ENCODE measurements around the gene VDR. TPM values are rescaled to one million over a fixed set of nuclear protein-coding genes. Genes with fewer than 3 reads are reported as not detected.

Gene VDR
- total RNA-seq, 1 experiment from 2014 or later, result 0.07 TPM

- DNase-seq (ENCODE audit: low spot score), result no peak
- in situ Hi-C loops (cut with HindIII; ENCODE audit: low sequenced_read_pairs), result no loop called here
These were observed 96.0 kb downstream of the VDR start for GRCh38 chr12:47808574-47809365.

DNA sequence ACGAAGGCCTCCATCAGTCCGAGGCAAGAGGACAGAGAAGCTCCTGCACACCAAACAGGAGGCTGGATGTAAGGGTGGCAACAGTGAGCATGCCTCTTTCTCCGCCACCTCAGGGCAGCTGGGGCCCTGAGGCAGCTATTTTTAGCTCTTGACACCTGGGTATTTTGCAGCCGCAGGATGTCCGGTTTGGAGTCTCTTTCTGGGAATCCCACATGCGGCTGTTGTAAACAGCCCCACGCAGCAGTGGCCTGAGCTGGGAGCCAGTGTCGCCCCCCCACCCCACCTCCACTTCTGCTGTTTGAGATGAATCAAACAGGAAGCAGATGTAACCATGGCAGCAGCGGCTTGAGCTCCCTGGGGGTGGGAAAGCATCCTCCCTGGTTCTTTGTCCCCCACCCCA is 96.7 kb downstream of the VDR start:
- DNase-seq (ENCODE audit: low spot score), result peak; percentile 35
- in situ Hi-C loops (cut with HindIII; ENCODE audit: low sequenced_read_pairs), result no loop called here

DNA sequence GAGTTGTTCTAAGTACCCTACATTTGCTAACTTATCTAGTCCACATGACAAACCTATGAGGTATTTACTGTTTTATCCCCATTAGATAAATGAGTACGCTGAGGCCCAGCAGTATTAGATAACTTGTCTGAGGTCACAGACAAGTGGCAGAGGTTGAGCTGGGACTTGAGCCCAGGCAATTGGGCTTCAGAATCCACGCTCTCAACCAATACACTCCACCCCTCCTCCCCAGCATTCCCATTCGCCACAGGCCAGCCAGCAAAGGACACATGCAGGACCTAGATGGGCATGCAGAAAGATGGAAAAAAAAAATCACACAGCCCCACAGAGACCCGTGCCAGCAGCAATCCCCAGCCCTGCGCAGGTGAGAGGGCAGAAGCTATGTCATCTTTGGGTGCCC is 97.5 kb downstream of the VDR start:
- no peak for DNase-seq (ENCODE audit: low spot score)
- in situ Hi-C loops (cut with HindIII; ENCODE audit: low sequenced_read_pairs), result no loop called here

DNA sequence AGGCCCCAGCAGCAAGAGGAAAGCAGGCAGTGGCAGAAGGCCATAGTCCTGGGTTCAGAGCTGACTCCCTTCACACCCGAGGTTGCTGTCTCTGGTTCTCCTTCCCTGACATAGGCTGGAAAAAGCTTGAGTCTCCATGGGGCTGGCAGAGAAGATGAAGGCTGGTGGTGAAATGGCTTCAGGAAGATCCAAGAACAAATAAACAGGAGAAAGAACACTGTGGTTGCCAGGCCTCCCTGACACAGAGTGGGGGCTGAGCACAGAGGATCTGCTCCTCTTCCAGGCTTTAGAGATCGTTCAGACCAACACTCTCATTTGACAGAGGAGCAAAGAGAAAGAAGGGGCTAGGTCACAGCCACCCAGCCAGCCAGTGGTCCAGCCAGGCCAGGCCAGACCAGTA is 99.4 kb downstream of the VDR start:
- in situ Hi-C loops (cut with HindIII; ENCODE audit: low sequenced_read_pairs), result no loop called here
- no peak for DNase-seq (ENCODE audit: low spot score)

DNA sequence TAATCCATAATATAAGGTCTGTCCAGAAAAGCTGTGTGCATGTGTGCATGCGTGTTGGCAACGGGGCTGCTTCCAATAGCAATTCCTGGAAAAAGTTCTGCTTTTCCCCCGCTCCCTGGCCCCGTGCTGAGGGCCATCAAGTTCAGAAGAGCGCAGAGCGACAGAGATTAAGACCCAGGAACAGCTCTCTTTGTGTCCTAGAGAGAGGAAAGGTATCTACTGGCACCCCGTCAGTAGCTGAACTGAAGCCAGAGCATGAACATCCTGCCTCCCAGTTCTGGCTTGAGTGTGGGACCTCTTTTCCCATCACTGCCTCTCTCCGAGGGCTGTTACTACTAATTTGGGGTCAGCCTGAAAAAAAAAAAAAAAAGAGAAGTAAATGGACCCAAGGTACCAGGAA is 100.6 kb downstream of the VDR start:
- DNase-seq (ENCODE audit: low spot score), result no peak
- in situ Hi-C loops (cut with HindIII; ENCODE audit: low sequenced_read_pairs), result no loop called here

DNA sequence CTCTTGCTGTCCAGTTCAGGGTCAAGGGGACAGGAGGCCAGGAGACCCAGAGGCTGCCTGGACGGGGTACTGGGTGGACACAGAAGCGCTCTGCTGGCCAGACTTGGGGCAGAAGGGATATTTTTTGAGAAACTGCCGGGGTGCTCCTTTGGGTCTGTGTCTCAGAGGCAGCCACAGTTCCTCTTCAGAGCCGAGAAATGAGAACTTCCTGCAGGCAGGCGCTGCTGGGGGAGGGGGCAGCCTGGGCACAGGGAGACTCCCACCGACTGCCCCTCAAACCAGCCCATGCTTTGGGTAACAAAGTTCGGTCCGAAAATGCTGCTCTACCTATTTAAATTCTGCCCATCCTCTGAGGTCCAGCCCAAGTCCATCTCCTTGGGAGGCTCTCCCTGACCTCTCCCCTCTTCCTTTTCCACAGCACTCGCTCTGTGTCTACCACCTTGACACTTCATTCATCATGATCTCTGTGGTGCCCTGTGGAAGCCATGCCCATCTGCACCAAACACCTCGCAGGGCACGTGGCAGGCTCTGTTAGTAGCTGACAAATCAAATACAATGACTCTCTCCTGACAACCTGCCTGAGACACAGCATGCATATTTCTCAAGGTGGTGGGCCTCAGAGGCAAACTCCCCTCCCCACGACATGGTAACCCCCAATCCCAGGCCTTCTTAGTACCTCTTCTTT is 101.5 kb downstream of the VDR start:
- in situ Hi-C loops (cut with HindIII; ENCODE audit: low sequenced_read_pairs), result no loop called here
- DNase-seq (ENCODE audit: low spot score), result no peak

- in situ Hi-C loops (cut with HindIII; ENCODE audit: low sequenced_read_pairs), result no loop called here
- DNase-seq (ENCODE audit: low spot score), result no peak
These were observed 102.5 kb downstream of the VDR start for GRCh38 chr12:47802312-47802711.

GRCh38 chr12:47801904-47802246 is 102.9 kb downstream of the VDR start:
- DNase-seq (ENCODE audit: low spot score), result no peak

GRCh38 chr12:47801170-47801903 is 103.5 kb downstream of the VDR start:
- no peak for DNase-seq (ENCODE audit: low spot score)
- in situ Hi-C loops (cut with HindIII; ENCODE audit: low sequenced_read_pairs), result no loop called here

More at GRCh38 chr12:47801904-47802246, 102.9 kb downstream of the VDR start:
- in situ Hi-C loops (cut with HindIII; ENCODE audit: low sequenced_read_pairs), result no loop called here

GRCh38 chr12:47800582-47800981 is 104.2 kb downstream of the VDR start:
- in situ Hi-C loops (cut with HindIII; ENCODE audit: low sequenced_read_pairs), result no loop called here
- DNase-seq (ENCODE audit: low spot score), result no peak

DNA sequence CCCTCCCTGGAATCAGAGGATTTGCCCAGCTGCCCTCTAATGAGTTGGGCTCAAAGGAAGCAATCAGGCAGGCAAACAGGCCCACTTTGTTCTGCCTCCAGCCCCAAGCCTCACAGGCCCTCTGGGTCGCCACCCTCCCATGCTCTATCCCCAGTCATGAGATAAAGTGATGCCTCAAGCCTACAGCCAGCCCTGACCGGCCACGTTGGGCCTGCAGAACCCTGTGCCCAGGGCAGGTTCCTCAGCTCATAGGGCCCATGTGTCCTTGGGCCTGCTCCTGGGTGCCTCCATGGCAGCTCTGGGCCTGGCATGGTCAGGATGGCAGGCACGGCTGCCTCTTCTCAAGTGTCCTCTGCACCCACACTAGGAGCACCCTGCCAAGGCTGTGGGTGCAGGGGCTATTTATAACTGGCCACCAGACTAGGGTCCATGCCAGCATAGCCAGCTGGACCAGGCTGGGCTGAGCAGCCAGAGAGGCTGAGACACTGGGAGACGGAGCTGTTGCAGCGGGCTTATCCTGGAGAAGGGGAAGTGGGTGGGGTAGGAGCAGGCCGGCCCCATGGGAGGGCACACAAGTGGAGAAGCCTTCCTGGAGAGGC is 105.3 kb downstream of the VDR start:
- in situ Hi-C loops (cut with HindIII; ENCODE audit: low sequenced_read_pairs), result no loop called here
- no peak for DNase-seq (ENCODE audit: low spot score)

DNA sequence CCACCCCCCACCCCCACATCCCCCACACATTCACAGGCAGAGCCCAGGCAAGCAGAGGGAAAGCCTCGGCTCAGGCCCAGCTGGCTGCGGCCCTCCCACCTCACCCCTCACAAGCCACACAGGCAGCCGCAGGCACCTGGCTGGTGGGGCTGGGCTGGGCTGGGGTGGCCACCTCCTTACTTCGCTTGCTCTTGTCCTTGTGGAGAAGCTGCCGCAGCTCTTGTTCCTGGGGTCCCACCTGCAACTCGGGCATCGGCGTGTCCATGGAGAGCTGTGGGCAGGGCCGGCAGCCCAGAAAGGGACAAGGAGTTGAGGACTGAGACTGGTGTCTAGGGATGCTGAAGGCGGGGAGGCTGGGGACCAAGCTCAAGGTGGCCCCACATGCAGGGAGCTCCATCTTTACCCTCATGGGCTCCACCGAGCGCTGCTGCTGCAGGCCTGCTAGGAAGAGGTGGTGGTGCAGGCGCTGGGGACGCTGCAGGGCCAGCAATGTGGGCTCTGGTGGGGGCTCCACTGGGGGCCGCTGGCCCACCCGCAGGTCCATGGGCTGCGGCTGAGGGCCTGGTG is 106.3 kb downstream of the VDR start:
- DNase-seq (ENCODE audit: low spot score), result no peak
- in situ Hi-C loops (cut with HindIII; ENCODE audit: low sequenced_read_pairs), result no loop called here

DNA sequence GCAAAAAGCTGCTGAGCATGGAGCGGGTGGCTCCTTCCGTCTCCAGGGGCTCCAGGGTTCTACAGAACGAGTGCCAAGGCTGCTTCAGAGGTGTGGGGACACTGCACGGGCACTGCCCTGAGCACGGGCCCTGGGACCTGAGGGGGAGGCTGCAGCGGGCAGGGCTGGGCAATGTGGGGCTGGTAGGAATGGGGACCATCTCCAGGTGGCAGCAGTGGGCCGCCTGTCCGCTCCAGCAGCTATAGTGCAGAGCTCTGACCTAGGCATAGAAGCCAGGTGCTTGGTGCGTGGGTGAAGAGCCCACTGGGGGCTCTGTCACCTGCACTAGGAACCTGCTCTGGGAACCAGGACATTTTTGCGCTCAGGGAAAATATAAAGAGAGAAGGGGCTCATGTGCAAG is 107.4 kb downstream of the VDR start:
- in situ Hi-C loops (cut with HindIII; ENCODE audit: low sequenced_read_pairs), result no loop called here
- DNase-seq (ENCODE audit: low spot score), result no peak

- no peak for DNase-seq (ENCODE audit: low spot score)
- in situ Hi-C loops (cut with HindIII; ENCODE audit: low sequenced_read_pairs), result no loop called here
These were observed 108.9 kb downstream of the VDR start for GRCh38 chr12:47795814-47796411.

DNA sequence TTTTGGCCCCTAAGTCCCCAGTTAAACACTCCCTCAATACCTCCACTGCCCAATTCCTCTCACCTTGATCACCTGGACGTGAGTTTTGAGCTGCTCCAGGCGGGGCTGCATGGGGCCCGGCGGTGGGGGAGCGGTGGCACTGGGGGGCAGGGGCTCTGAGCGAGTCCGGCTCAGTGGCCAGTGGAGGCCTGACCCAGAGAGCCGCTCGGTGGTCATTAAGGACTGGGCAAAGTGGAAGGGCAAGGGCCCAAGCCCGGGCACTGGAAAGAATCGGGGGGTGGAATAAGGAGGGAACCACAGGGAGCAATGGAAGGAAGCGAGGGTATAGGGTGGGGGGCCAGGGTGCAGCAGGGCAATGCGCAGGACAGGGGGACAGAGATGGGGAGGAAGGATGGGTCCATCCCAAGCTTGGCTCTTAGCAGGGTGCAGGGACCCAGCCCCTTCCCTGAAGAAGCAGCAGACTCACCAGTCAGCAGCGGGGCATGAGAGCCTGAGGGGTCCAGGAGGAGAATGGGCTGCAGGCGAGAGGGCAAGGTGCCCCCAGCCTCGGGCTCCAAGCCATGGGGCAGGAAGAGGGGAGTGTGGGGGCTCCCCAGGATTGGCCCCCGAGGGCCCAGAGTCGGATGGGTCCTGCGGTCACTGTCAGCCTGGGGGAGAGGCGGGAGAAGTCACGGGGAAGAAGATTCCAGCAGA is 109.5 kb downstream of the VDR start:
- DNase-seq (ENCODE audit: low spot score), result no peak
- in situ Hi-C loops (cut with HindIII; ENCODE audit: low sequenced_read_pairs), result no loop called here

DNA sequence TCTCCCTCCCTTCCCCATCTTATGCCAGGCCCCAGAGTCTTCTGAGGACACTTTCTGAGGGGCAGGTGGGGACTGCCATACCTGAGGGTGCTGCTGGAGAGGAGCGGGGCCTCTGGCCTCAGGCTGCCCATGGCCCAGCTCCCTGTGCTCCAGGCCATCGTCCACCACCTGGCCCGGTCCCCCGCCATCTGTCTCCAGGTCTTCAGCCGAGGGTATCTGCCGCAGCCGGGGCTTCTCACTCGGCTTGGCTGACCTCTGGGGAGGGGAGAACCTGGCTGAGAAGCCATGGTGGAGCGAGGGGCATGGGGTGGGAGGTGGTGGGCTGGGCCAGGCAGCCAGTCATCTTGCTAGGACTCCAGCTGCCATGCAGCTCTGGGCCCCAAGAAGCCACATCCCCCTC is 110.1 kb downstream of the VDR start:
- DNase-seq (ENCODE audit: low spot score), result no peak
- in situ Hi-C loops (cut with HindIII; ENCODE audit: low sequenced_read_pairs), result no loop called here

- in situ Hi-C loops (cut with HindIII; ENCODE audit: low sequenced_read_pairs), result no loop called here
- DNase-seq (ENCODE audit: low spot score), result no peak
These were observed 111.6 kb downstream of the VDR start for GRCh38 chr12:47793015-47793681.

DNA sequence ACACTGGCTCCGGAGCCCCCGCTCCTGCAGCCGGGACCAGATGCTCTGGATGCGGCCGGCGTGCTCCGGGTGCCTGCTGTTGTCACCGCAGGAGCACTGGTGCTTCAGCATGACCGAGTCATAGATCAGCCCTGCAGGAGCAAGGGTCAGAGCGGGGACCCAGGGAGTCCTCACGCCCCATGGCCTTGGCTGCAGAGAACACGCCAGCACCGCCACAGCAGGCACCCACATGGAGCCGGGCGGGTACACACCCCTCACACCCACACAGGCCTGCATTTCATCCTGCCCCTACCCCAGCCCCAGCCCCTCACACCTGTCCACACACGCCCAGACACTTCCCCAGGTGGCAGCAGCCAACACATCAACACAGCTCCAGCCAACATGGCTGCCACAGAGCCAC is 112.9 kb downstream of the VDR start:
- in situ Hi-C loops (cut with HindIII; ENCODE audit: low sequenced_read_pairs), result no loop called here
- no peak for DNase-seq (ENCODE audit: low spot score)
